ENCODE measurements around the gene LCP2.
A peak's percentile ranks its signal among the peaks of the same experiment; 100 is the strongest.
"Not testable (repeated sequence)": the region's sequence is repeated elsewhere in the genome, so short reads cannot be mapped to it uniquely, and the experiment has no call there.

LCP2 gene

DNA sequence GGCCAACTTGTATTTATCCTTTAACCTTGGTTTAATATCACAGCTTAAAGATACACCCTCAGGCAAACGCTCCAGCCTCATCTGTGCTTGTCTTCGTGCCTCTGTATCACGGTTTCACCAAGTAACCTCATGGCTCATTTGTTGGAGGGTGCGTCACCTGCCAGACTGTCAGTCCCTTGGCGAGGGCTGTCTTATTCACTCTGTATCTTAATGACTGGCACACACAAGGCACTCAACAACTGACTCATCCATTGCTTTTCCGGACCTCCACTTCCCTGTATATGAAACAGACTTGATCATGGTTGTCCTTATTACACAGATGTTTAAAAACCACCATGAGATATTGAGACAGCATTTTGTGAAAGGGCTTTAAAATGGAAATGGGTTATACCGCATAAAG is 28.0 kb downstream of the LCP2 start:
- peak; percentile 18 for DNase-seq

DNA sequence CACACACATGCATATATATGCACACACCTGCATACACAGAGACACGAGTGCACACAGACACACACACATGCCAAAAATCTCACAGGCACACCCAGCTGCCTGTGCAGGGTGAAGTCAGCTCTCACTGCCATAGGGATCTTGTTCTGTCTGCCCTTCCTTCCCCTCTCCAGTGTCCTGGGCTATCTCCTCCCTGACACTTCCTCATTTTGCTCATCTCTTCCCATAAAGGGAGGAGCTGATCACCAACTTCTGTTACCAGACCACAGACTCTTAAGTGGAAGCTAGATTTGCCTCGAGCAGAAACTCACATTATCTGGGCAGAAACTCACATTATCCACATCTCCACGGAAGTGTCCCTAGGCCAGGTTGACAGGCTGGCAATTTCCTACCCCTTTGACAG is 28.7 kb downstream of the LCP2 start:
- DNase-seq, result peak; percentile 90

DNA sequence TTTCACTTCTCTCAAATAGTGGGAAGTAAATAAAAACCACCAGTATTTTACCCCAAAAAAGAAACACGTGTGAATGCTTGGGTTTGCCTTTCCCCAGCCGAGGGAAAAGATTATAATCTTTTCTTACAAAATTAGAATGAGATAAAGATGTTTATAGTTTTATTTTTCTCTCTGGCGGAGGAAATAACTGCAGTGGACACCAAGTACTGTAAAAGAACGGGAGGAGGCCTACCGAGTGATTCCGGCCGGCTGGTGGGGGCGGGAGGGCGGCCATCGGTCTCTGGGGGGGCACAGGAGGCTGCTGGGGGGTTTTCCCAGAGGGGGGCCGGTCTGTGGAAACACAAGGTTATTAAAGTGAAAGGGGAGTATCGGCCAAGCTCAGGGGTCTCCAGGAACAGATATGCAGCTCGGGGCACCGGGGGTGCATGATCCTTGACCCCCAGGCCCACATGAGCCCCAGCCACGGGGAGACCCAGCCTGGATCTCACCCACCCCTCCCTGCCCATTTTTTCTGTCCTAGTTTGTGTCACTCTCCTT is 29.4 kb downstream of the LCP2 start:
- DNase-seq, result no peak

GRCh38 chr5:170267431-170268152 is 30.0 kb downstream of the LCP2 start:
- DNase-seq, result peak; percentile 69

- DNase-seq, result no peak
Observed at GRCh38 chr5:170266570-170267381, 30.8 kb downstream of the LCP2 start.

DNA sequence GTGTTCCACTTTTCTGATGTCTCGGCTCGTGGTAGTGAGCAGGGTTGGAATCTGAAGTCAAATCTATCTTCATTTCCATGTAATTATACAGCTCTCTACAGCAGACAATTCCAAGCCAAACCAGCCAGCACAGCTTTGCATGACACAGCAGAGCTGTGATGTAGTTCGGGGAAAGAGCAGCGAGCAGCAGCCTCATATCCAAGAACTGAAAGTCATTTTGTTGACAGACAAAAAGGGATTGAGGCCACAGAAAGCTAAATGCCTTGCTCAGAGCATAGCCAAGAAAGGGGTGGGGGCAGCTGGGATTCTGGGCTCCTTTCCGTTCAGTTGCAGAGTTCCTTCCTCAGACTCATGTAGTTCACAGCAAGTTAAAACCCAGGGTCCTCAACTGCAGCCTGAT is 32.1 kb downstream of the LCP2 start:
- no peak for DNase-seq

GRCh38 chr5:170263906-170264305 is 33.7 kb downstream of the LCP2 start:
- peak; percentile 7 for DNase-seq

DNA sequence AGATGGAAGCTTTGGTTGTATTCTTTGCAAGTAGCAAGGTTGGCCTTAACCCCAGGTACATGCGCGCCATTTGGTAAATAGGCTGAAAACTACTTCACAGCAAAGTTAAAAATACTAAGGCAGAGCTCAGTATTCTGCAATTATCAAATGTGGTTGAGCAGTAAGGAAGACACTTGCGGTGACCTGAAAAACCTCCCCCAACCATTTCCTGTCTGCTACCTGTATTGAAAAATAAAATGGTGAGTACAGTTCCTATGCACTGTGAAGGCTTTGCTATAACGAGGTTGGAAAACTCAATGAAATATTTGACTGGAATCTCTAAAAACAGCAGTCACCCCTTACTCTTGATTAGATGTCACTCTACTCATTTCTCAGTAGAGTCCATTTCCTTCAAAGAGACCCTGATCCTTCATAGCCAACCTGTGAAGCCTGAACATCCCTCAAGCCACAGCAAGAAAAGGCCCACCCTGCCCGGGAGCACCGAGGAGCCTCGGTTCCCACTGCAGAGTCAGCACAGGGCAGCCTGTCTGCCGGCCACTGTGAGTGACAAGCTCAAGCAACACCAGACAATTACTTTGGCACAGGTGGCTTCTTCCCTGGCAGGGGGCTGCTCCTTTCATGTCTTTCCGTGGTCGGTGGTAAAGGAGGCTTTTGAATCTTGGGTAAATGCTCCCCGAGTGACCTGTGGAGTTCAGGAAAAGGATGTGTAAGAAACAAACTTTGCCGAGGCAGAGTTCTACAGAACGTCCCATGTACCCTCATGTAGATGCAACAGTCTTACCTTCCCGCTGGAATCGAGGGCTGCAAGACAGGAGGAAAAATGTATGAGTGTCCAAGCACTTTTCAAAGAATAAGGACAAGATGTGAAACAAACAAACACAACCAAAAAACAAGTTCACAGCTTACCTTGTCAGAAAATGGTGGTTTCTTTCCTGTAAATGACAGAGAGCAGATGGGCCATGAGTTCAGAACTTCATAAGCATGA is 35.2 kb downstream of the LCP2 start:
- no peak for DNase-seq

GRCh38 chr5:170261528-170262043 is 36.0 kb downstream of the LCP2 start:
- DNase-seq, result no peak

DNA sequence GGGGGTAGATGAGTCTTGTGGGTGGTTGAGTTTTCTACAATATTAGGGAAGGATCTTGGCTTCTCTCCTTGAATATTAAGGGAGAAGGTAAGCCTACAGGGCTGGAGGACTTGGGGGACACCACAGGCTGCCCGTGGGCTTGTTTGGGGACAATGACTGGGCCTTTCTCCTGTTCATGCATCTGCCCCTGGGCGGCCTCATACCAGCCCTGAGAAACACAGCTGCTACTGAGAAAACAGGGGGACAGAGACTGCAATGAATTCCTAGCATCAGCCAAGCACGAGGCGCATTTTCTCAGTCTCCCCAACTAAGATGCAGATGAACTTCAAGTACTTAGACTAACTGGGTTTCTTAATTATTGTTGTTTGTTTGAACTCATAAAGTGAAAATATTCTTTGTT is 40.2 kb downstream of the LCP2 start:
- DNase-seq, result no peak

DNA sequence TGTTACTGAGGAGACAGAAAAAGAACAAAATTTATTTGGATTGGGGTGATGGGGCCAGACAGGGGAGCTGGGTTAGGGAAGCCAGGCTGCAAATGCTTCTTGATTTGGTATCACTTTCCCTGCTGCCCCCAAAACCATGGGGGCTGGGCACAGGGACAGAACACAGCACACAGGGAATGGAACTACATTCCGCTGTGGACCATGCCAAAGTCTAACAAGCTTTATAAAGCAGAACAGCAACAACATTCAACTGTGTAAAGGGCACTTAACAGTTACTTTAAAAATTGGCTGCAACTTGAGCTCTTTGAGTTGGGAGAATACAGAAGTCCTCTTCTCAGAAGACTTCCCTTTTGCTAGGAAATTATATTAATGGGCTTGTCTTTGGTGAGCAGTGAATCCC is 41.0 kb downstream of the LCP2 start:
- DNase-seq, result no peak

DNA sequence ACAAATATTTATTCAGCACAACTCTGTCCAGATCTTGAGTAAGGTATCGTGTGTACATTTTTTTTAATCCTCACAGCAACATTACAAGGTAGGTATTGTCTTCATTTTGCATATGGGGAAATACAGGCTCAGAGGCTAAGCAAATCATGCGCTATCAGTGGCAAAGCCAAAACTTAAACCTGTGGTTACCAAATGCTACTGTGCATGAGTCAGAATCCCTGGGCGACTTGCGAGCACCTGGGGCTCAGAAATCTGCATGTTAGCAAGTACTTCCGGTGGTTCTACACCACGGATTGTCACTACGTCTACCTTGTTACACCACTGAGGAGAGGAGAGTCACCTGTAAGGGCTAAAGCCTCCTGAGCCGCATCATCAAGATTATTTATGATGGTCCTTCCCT is 43.5 kb downstream of the LCP2 start:
- DNase-seq, result no peak

DNA sequence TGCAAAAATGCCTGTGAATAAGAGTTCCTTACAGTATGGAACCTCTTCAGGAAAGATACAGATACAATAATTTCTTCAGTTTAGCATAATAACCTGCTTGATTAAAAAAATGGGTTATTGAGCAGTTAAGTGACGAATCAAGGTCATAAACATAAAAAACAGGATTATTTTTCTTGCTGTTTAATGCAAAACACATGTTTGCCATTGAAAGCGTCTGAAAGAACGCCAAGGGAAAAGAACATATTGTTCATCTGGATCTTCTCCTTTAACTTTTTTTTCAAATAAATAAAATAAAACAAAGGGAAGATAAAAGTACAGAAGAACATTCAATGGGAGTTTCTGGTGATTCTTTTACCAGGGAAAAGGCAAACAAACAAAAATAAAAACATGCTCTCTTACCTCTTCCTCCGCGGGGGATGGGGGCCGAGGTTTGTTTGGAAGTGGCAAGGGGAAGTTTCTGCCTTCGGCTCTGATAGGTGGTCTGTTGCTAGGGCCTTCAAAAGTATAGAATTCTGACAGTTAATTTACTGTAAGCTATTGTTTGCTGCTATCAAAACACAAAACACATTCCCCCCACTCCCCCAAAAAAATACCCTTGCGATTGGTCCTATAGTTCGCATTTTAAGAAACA is 44.7 kb downstream of the LCP2 start:
- no peak for DNase-seq

DNA sequence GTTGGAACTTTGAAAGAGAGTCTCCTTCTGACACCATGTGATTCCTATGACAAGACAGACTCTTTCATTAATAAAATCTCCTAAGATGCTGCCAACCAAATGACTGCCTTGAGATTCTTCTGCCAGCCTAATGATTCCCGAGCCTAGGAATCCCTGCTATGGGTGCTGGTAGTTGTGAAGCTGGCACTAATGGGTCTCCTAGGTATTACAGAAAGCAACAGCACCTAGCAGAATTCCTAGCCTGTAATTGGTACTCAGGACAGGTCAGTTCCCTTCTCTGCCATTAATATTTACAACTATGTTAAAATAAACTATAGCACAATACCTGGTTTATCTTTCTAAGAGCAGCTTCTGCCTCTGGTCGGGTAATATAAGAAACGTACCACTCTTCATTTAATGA is 45.5 kb downstream of the LCP2 start:
- no peak for DNase-seq

- DNase-seq, result no peak
Observed at GRCh38 chr5:170251462-170251861, 46.1 kb downstream of the LCP2 start.

GRCh38 chr5:170250810-170251317 is 46.7 kb downstream of the LCP2 start:
- DNase-seq, result no peak

DNA sequence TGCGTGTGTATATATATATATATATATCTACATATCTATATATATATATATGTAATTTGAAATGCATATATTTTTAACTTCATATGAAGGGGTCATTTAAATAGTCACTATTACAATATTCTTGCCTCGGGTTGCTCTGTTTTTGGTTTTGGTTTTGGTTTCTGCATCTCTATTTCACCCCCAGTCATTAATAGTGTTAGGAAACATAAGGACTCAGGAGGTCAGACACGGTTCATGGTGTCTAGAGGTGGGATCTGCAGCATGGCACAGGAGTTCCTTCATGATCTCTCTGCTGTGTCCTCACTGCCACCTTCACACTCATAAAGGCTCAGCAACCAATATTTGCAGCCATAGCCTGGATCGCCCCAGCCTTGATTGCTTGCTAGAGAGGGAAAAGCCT is 48.2 kb downstream of the LCP2 start:
- no peak for DNase-seq

DNA sequence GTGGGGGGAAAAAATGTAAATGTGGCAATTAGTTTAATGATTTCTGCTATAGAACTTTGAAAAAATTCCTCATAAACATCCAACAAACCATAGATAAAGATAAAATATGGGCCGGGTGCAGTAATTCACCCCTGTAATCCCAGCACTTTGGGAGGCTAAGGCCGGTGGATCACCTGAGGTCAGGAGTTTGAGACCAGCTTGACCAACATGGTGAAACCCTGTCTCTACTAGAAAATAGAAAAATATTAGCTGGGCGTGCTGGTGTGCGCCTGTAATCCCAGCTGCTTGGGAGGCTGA is 48.7 kb downstream of the LCP2 start:
- not testable (repeated sequence) for DNase-seq

GRCh38 chr5:170248172-170248930 is 49.2 kb downstream of the LCP2 start:
- peak; percentile 71 for DNase-seq

- no peak for DNase-seq
Observed at GRCh38 chr5:170247363-170247762, 50.2 kb downstream of the LCP2 start.

DNA sequence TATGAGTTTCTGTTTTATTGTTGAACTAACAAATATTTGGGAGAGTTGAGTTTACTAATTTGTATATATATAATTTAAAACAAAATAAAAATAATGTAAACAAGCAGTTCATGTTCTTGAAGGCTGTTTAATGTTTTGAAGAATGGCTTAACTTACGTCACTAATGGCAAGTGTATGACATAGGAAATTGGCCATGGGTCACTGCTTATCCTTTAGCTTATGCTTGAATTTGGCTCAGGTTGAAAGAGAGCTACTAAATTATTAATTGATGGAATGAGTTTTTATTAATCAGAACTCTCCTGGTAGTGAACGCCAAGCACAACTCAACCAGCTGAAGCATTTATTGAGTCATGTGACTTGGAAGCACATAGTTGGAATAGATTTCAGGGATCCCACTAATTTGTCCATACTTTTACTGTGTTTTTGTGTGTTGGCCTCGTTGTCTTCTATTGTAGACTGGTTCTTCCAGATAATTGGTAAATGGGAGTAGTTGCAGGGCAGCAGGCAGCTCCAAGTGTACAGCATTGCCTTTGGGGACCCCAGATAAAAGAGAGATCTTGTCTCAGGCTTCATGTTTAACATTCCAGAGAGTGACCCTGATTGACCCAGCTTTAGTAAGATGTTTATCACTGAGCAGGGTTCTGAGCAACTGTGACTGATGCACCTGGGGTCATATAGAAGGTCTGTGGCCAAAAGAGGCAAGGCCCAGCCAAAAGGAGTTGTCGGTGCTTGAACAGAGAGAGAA is 51.3 kb downstream of the LCP2 start:
- no peak for DNase-seq

Measured in OCI-M1 (cell line).